GM19467 (cell line): ENCODE results near the gene TTC23.
"Not testable (repeated sequence)": the region's sequence is repeated elsewhere in the genome, so short reads cannot be mapped to it uniquely, and the experiment has no call there.

Experiments
- ATAC-seq: cut with Tn5 transposase; IDR thresholded peaks from one replicate; pipeline ENCODE4 v1.9.1; 2021; ENCODE audit warnings: mild to moderate bottlenecking, moderate library complexity; ENCODE audit not compliant: unreplicated experiment

Gene TTC23

GRCh38 chr15:99250494-99250856, 1.1 kb upstream of the TTC23 start:
- ATAC-seq: no peak

GRCh38 chr15:99250001-99250400, 620 bp upstream of the TTC23 start:
- ATAC-seq: no peak

- ATAC-seq: no peak
These were observed 1.2 kb downstream of the TTC23 start for GRCh38 chr15:99248000-99248715.

GRCh38 chr15:99247062-99247461, 2.3 kb downstream of the TTC23 start:
- ATAC-seq: no peak

DNA sequence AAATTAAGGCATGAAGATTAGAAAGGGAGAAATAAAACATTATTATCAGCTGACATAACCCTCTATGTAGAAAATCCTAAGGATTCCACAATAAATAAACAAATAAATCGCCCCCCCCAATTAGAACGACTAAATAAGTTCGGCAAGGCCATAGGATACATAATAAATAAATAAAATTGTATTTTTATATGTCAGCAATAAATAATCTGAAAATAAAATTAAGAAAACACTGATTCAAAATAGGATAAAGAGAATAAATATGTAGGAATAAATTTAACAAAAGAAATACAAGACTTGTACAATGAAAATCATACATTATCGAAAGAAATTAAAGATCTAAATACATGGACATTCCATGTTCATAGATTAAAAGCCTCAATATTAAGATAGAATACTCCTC, 5.1 kb downstream of the TTC23 start:
- ATAC-seq: no peak

- no peak for ATAC-seq
These were observed 7.6 kb downstream of the TTC23 start for GRCh38 chr15:99241752-99242151.

DNA sequence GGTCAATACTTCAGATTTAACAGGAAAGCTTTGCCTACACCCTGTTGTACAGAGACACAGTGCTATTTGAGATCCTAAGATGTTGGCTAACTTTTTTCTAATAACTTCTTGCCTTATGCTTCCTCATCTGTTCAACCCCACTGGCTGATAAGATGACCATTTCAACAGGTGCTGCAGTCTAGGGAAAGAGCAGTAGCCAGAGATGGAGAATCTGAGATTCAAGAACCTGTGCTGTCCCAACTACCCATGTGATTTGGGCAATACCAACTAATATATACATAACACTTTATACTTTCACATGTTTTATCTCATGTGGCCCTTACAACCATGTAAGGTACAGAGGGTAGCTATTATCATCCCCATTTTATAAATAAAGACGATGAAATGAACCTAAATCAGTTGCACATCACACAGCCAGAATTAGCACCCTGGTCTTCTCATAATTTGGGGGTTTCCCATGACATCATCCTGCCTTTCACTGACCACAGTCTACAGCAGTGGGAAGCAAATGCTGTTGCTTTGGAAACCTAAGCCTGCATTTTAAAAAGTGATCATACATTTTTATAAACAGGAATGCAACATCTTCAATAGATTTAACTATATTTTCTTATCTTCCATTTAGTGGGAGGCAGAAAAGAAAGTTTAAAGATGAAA, 9.7 kb downstream of the TTC23 start:
- peak; percentile 82 for ATAC-seq

GRCh38 chr15:99238849-99239248, 10.5 kb downstream of the TTC23 start:
- ATAC-seq: no peak

DNA sequence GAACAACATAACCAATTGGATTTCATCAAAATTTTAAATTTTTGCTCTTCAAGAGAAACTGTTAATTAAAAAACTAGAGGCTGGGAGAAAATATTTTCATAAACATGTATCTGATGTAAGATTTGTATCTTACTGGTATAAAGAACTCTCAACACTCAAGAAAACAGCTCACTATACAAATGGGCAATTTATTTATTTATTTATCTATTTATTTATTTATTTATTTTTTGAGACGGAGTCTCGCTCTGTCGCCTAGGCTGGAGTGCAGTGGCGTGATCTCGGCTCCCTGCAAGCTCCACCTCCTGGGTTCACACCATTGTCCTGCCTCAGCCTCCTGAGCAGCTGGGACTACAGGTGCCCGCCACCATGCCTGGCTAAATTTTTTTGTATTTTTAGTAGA, 15.2 kb downstream of the TTC23 start:
- ATAC-seq: not testable (repeated sequence)

GRCh38 chr15:99232740-99233139, 16.6 kb downstream of the TTC23 start:
- no peak for ATAC-seq

GRCh38 chr15:99230867-99231266, 18.5 kb downstream of the TTC23 start:
- ATAC-seq: no peak

DNA sequence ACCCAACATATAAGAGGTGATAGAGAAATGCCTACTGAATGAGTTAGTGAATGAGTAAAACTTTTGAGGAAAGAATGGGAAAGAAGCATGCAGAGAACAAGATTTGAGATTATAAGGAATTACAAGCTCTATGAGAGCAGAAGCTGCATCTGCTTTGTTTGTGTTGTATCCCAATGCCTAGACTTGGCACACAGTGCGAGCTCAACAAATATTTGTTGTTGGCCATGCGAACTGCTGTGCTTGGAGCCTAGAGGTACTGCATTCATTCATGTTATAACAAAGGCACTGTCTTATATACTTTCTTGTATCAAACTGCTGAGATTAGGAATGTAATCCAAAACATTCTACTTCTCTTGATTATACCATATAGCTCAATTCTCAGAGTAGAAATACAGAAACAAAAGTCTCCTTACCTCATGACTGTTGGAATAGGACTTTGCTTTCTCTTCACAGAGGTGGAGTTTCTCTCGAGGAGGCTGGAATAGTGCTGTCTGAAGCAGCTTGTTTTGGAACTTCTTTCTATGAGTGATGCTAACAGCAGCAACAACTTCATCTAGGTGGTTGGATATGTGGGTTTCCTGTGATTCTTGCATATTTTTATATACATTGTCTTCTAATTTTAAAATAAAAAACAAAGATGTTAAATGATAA, 21.1 kb downstream of the TTC23 start:
- ATAC-seq: no peak

DNA sequence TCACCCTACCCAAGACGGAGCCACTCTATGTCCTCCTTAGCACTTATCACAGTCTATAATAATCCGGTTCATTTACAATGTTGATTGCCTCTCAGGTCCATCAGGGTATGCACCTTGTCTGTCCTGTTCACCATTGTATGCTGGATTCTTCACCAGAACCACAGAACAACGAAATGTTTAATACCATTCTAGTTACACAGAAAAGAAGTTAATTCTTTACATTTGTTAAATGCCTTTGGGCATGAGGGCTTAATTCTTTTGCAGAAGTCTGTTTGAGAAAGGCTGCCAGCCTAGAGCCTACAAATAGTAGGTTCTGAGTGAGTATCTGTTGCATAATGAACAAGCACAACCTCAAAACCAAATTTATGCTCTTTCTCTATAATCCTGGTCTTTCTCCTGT, 22.6 kb downstream of the TTC23 start:
- no peak for ATAC-seq

GRCh38 chr15:99224372-99225214, 24.8 kb downstream of the TTC23 start:
- no peak for ATAC-seq

GRCh38 chr15:99213187-99213811, 36.1 kb downstream of the TTC23 start:
- ATAC-seq: no peak

- ATAC-seq: no peak
These were observed 37.0 kb downstream of the TTC23 start for GRCh38 chr15:99212406-99212805.

DNA sequence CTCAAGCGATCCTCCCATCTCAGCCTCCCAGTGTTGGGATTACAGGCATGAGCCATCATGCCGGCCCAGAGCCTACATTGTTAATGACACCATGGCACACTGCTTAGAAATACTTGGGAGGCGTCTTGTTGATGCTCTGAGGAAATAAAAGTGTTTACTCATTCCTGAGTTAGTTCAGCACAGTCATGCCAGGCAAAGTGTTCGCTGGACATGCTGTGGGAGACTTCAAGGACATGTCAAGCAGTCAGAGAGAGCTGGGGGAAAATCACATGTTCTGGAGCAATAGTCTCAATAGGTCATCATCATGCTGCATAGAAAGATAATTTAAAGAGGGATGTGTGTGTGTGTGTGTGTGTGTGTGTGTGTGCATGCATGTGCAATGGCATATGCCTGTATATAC, 37.5 kb downstream of the TTC23 start:
- ATAC-seq: no peak

- ATAC-seq: no peak
These were observed 39.0 kb downstream of the TTC23 start for GRCh38 chr15:99210334-99210733.

DNA sequence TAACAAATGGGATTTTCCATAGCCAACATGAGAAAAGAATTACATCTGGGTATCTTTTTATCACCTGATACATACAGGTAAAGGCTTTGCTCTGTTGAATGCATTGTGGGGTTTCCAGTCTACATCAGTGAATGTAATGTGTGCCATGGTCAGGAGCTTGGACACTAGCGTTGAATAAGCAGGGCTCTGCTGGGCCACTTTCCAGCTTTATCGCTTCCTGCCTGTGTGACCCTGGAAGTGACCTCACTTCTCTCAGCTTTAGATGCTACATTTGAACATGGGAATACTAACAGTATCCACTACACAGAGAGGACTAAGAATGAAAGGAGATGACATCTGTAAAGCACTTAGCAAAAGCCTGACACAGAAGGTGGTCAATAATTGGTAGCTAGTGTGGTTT, 40.1 kb downstream of the TTC23 start:
- ATAC-seq: no peak

- no peak for ATAC-seq
These were observed 41.7 kb downstream of the TTC23 start for GRCh38 chr15:99207672-99208071.

- no peak for ATAC-seq
These were observed 47.2 kb downstream of the TTC23 start for GRCh38 chr15:99202176-99202552.
